Endothelial cell of umbilical vein (primary cell): ENCODE measurements around the gene FGF2. TPM values are rescaled to one million over a fixed set of nuclear protein-coding genes. Genes with fewer than 3 reads are reported as not detected.

ENCODE experiments used
- BruUV-seq: library from RNA; stranded (reverse); fragments of 400-500 nt; replicated peaks from 2 replicates; lab custom pipeline; 2021; lab: Mats Ljungman, UMichigan
- CTCF ChIA-PET: fragments of 300-600, 350-600 bp; sonication (Branson Sonifier 250); formaldehyde crosslinking; loops from one replicate; lab custom pipeline; 2021; ENCODE audit warnings: antibody characterized with exemption, inconsistent platforms; lab: Charles Lee
- POLR2A ChIA-PET: fragments of 300-600, 350-600 bp; sonication (Branson Sonifier 250); formaldehyde crosslinking; loops from one replicate; lab custom pipeline; 2021; ENCODE audit warnings: antibody characterized with exemption, inconsistent platforms; lab: Charles Lee
- DNase-seq: peaks from one replicate; pipeline ENCODE4 v3.0.0-alpha.2; 2011; ENCODE audit warnings: low read depth, low spot score
- FAIRE-seq: peaks from 2 replicates; lab custom pipeline; 2011; peaks lifted over from hg19 to GRCh38; lab: Jason Lieb, UNC
- H2AFZ ChIP-seq: 2 replicates; pipeline ENCODE4 v1.6.0; 2012; ENCODE audit warnings: low read depth, low read length, control low read depth, inconsistent platforms
- H3K27ac ChIP-seq: 2 replicates; pipeline ENCODE4 v1.5.1; 2011; ENCODE audit warnings: low read depth, mild to moderate bottlenecking, control low read depth, low read length, moderate library complexity; ENCODE audit not compliant: insufficient read depth
- H3K27me3 ChIP-seq, 2 experiments: 2 replicates each; pipeline versions ENCODE4 v1.6.0 to v1.6.1; 2011; ENCODE audit warnings: low read length in 2 of 2, mixed read lengths in 1 of 2; ENCODE audit not compliant: control insufficient read depth in 2 of 2, insufficient read depth in 2 of 2
- H3K36me3 ChIP-seq, 2 experiments: 2 replicates in 1 of 2; 3 replicates in 1 of 2; pipeline ENCODE4 v1.5.1; 2011; ENCODE audit warnings: low read length in 2 of 2, mild to moderate bottlenecking in 1 of 2, moderate library complexity in 1 of 2; ENCODE audit not compliant: control insufficient read depth in 2 of 2, insufficient read depth in 2 of 2; ENCODE audit errors: extremely low read depth in 1 of 2
- H3K4me1 ChIP-seq: 3 replicates; pipeline ENCODE4 v1.5.1; 2011; ENCODE audit warnings: mild to moderate bottlenecking, low read length; ENCODE audit not compliant: control insufficient read depth, insufficient read depth; ENCODE audit errors: extremely low read depth
- H3K4me2 ChIP-seq: 2 replicates; pipeline ENCODE4 v1.6.1; 2011; ENCODE audit warnings: low read length, control low read depth, mixed read lengths; ENCODE audit not compliant: insufficient read depth
- H3K4me3 ChIP-seq, 3 experiments: fragments of 200-600 bp in 1 of 3; sonication (generic), shearing (Covaris generic) in 1 of 3; replicated peaks in 1 of 3; 2 replicates each; pipeline ENCODE4 v1.5.1; 2011 to 2016; ENCODE audit warnings: control low read depth in 3 of 3, low read length in 3 of 3, mild to moderate bottlenecking in 2 of 3, inconsistent platforms in 1 of 3, low read depth in 1 of 3, moderate library complexity in 1 of 3; ENCODE audit not compliant: insufficient read depth in 1 of 3
- H3K79me2 ChIP-seq: 2 replicates; pipeline ENCODE4 v1.6.0; 2012; ENCODE audit warnings: low read length, inconsistent platforms; ENCODE audit not compliant: control insufficient read depth, insufficient read depth
- H3K9ac ChIP-seq: replicated peaks from 2 replicates; pipeline ENCODE3; 2011; ENCODE audit warnings: low read length, control low read depth; ENCODE audit not compliant: insufficient read depth; ENCODE audit errors: extremely low read depth
- H3K9me1 ChIP-seq: replicated peaks from 3 replicates; pipeline ENCODE4 v1.6.0; 2011; ENCODE audit warnings: mild to moderate bottlenecking, low read length; ENCODE audit not compliant: control insufficient read depth, insufficient read depth; ENCODE audit errors: extremely low read depth
- H3K9me3 ChIP-seq: replicated peaks from 2 replicates; pipeline ENCODE4 v1.5.1; 2012; ENCODE audit warnings: low read length, inconsistent platforms; ENCODE audit not compliant: control insufficient read depth, insufficient read depth
- H4K20me1 ChIP-seq: replicated peaks from 2 replicates; pipeline ENCODE3; 2011; ENCODE audit warnings: mild to moderate bottlenecking, low read length; ENCODE audit not compliant: control insufficient read depth, insufficient read depth; ENCODE audit errors: extremely low read depth
- EZH2 ChIP-seq: IDR thresholded peaks from 2 replicates; pipeline ENCODE4 v1.6.1; 2012; ENCODE audit warnings: borderline replicate concordance, low read depth, mild to moderate bottlenecking, moderate library complexity, low read length, inconsistent platforms; ENCODE audit not compliant: severe bottlenecking
- FOS ChIP-seq: IDR thresholded peaks from 2 replicates; pipeline ENCODE4 v1.6.1; 2011; ENCODE audit warnings: mild to moderate bottlenecking, low read length, moderate library complexity, borderline replicate concordance; ENCODE audit not compliant: insufficient read depth
- GATA2 ChIP-seq: IDR thresholded peaks from 2 replicates; pipeline ENCODE4 v1.7.0; 2011; ENCODE audit warnings: low read depth, mild to moderate bottlenecking, moderate library complexity, mixed read lengths, low read length; ENCODE audit not compliant: insufficient read length, insufficient read depth
- JUN ChIP-seq: IDR thresholded peaks from 2 replicates; pipeline ENCODE4 v1.6.1; 2011; ENCODE audit warnings: borderline replicate concordance, low read depth; ENCODE audit not compliant: insufficient read length, insufficient read depth
- MYC ChIP-seq: IDR thresholded peaks from one replicate; pipeline ENCODE4 v1.6.1; 2011; ENCODE audit warnings: mild to moderate bottlenecking, low read depth, low read length
- POLR2A ChIP-seq: IDR thresholded peaks from 2 replicates; pipeline ENCODE4 v1.6.1; 2012; ENCODE audit warnings: low read depth, mild to moderate bottlenecking, control low read depth, low read length
- POLR2AphosphoS5 ChIP-seq: IDR thresholded peaks from 2 replicates; pipeline ENCODE4 v1.6.1; 2012; ENCODE audit warnings: low read depth, mild to moderate bottlenecking, control low read depth, low read length, moderate library complexity; ENCODE audit not compliant: insufficient read depth
- dilution Hi-C: fragments of 300-500 bp; cut with MboI; formaldehyde crosslinking; loops from one replicate; pipeline ENCODE4 v1.15.0; 2019; ENCODE audit warnings: low sequenced_read_pairs; ENCODE audit not compliant: extremely low pct_ligation_motif_present
- intact Hi-C: fragments of 100-400 bp; cut with micrococcal nuclease; formaldehyde crosslinking; loops from one replicate; pipeline ENCODE4 v1.10.0; 2022
- polyA plus RNA-seq, 4 experiments: library from polyadenylated mRNA; depleted of rRNA in 3 of 4; stranded (reverse) in 3 of 4; unstranded in 1 of 4; fragments of >200 nt; gene quantifications; 2 replicates each; pipeline versions ENCODE4 v1.2.1 to v1.2.3, GENCODE V29; 2011 to 2012; ENCODE audit warnings: missing spikeins in 1 of 4
- total RNA-seq: library from RNA; stranded (reverse); gene quantifications from 2 replicates; pipeline ENCODE4 v1.2.3, GENCODE V29; 2021
- TF ChIP-seq, protein P1 (sequence below), 2 donors: IDR thresholded peaks; 1 replicate in 1 of 2; 2 replicates in 1 of 2; pipeline ENCODE4 v1.5.1; 2011; ENCODE audit warnings: low read length in 2 of 2, mild to moderate bottlenecking in 2 of 2, moderate library complexity in 2 of 2, control low read depth in 1 of 2, inconsistent platforms in 1 of 2, low read depth in 1 of 2; ENCODE audit not compliant: insufficient read depth in 1 of 2; ENCODE audit errors: extremely low read depth in 1 of 2
- TF ChIP-seq, protein P2 (sequence below): IDR thresholded peaks from 2 replicates; pipeline ENCODE4 v1.6.1; 2011; ENCODE audit not compliant: insufficient read depth, insufficient read length

Gene FGF2
- total and polyA plus RNA-seq, 2 donors (not counting 3 experiments of a cell fraction or from before 2014, with no cell fraction given): 4.6 to 23.9 TPM

DNA sequence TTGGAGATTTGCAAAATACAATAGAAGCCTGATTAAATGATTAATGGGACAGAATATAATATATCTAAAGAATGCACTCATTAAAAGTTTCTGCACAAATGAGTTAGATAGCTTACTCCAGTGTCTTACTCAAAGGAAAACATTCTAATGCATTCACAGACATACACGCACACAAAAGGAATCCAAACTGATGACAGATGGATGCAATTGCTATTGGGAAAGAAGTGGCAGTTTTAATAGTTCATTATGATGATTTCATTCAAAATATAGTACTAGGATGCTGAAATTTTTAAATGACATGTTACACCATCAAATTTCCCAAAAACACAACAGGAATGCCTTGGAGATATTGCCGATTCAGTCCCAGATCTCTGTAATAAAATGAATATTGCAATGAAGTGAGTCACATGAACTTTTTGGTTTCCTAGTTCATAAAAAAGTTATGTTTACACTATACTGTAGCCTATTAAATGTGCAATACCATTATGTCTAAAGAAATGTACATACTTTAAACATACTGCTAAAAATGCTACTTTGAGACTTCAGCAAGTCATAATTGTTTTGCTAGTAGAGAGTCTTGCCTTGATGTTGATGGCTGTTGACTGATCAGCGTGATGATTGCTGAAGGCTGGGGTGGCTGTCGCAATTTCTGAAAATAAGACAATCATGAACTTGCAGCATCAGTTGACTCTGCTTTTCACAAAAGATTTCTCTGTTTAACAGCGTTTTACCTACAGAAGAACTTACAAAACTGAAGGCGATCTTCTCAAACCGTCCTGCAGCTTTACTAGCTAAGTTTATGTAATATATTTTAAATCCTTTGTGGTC is 48.6 kb upstream of the FGF2 start:
- H4K20me1 ChIP-seq: no peaks in the 10 kb centered on the region
- H3K4me3 ChIP-seq: no peak overlapping the region
- DNase-seq: no peak
- H3K9ac ChIP-seq: no peak overlapping the region
- TF ChIP-seq POLR2AphosphoS5: no peak
- TF ChIP-seq FOS: no peak
- no peak for TF ChIP-seq JUN
- TF ChIP-seq GATA2: no peak
- TF ChIP-seq, protein P1, sequence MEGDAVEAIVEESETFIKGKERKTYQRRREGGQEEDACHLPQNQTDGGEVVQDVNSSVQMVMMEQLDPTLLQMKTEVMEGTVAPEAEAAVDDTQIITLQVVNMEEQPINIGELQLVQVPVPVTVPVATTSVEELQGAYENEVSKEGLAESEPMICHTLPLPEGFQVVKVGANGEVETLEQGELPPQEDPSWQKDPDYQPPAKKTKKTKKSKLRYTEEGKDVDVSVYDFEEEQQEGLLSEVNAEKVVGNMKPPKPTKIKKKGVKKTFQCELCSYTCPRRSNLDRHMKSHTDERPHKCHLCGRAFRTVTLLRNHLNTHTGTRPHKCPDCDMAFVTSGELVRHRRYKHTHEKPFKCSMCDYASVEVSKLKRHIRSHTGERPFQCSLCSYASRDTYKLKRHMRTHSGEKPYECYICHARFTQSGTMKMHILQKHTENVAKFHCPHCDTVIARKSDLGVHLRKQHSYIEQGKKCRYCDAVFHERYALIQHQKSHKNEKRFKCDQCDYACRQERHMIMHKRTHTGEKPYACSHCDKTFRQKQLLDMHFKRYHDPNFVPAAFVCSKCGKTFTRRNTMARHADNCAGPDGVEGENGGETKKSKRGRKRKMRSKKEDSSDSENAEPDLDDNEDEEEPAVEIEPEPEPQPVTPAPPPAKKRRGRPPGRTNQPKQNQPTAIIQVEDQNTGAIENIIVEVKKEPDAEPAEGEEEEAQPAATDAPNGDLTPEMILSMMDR (IDR thresholded peaks at IDR 0.05; ENCODE audit: extremely low read depth in 1 of 2, insufficient read depth in 1 of 2, low read depth in 1 of 2, low read length in 2 of 2): no peak
- TF ChIP-seq, protein P2, sequence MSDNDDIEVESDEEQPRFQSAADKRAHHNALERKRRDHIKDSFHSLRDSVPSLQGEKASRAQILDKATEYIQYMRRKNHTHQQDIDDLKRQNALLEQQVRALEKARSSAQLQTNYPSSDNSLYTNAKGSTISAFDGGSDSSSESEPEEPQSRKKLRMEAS: no peak
- TF ChIP-seq MYC: no peak
- no peak for TF ChIP-seq EZH2
- TF ChIP-seq POLR2A: no peak
- CTCF ChIA-PET: no interaction called here
- H2AFZ ChIP-seq: no peak overlapping the region
- POLR2A ChIA-PET: no interaction called here
- H3K36me3 ChIP-seq: no peaks in the 10 kb centered on the region
- no peaks in the 10 kb centered on the region for H3K27me3 ChIP-seq
- no peak for FAIRE-seq
- intact Hi-C loops: no loop called here
- H3K27ac ChIP-seq: no peak overlapping the region
- H3K9me1 ChIP-seq: no peaks in the 10 kb centered on the region
- no peak overlapping the region for H3K4me2 ChIP-seq
- no TSS peak for BruUV-seq
- no peaks in the 10 kb centered on the region for H3K79me2 ChIP-seq
- dilution Hi-C loops: no loop called here
- H3K4me1 ChIP-seq: peaks cover 18% of the 10 kb centered on the region
- H3K9me3 ChIP-seq: no peaks in the 10 kb centered on the region
